ENCODE measurements around the gene S100PBP.
"Not testable (repeated sequence)": the region's sequence is repeated elsewhere in the genome, so short reads cannot be mapped to it uniquely, and the experiment has no call there.

DNA sequence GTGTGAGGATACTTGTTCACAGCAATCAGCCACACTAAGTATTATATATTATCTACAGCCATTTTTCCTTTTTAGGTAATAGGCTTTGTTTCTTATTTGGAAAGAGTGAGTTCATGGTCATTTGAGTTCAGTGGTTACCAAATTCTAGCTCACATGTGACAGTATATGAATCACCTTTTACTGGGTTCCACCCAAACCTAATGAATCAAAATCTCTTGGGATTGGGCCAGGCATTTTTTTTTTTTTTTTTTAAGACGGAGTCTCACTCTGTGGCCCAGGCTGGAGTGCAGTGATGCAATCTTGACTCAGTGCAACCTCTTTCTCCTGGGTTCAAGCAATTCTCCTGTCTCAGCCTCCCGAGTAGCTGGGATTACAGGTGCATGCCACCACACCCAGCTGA lies 28.1 kb upstream of the S100PBP start:
- not testable (repeated sequence) for TF ChIP-seq POLR2A, CTCF (IDR thresholded peaks at IDR 0.05)
